GM21526 (cell line): Measurements from ENCODE around the gene STMP1.
"Not testable (repeated sequence)": the region's sequence is repeated elsewhere in the genome, so short reads cannot be mapped to it uniquely, and the experiment has no call there.

Experiments used
- ATAC-seq: cut with Tn5 transposase; IDR thresholded peaks from one replicate; pipeline ENCODE4 v1.9.1; 2021; ENCODE audit warnings: moderate library complexity; ENCODE audit not compliant: unreplicated experiment, low FRiP score

The STMP1 gene

DNA sequence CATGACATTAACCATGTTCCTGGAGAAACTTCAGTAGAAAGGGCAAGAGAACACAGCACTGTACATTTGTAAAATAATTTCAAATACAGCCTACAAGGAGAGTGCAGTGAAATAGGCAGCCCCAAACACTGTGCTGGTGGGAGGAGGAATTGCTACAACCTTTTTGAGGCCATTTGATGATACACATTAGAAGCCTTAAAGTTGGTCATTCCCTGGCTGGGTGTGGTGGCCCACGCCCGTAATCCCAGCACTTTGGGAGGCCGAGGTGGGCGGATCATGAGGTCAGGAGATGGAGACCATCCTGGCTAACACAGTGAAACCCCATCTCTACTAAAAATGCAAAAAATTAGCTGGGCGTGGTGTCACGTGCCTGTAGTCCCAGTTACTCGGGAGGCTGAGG, 30.3 kb downstream of the STMP1 start:
- ATAC-seq: not testable (repeated sequence)

DNA sequence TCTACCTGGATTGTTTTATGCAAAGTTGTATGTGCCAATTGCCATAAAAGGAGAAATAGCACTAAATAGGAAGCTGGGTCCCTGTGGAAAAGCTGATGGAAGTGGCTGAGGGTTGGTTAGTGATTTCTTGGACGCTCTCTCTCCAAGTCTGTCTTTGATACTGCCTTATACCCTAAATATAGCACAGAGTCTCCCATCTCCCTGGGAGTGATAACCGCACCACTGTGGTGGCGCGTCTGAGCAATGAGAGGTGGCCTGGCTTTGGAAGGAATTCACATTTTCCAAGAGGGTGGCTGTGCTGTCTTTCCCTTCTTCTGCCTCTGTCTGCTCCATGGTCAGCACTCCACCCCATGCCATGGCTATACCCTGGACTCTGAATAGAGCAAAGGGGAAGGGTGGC, 31.2 kb downstream of the STMP1 start:
- ATAC-seq: no peak

- no peak for ATAC-seq
Measured at GRCh38 chr7:135697276-135698049, 35.1 kb downstream of the STMP1 start.

DNA sequence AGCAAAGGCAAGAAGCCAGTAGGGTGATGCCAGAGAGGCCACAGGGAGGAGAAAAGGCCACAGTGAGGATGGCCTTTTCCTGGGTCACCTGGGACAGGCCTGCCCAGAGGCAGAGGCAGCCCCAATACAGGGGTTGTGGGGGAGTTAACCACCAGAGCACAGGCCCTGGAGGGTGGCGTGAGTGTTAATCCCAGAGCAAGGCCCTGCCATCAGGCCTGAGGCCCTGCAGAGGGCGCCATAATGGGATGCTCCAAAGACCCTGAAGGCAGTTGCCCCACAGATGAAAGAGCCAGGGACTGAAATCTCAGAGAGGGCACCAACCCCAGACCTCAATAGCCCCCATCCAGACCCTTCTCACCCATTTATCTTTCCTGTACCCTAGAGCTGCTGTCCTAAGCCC, 41.8 kb downstream of the STMP1 start:
- no peak for ATAC-seq

GRCh38 chr7:135704698-135705097, 42.4 kb downstream of the STMP1 start:
- no peak for ATAC-seq

DNA sequence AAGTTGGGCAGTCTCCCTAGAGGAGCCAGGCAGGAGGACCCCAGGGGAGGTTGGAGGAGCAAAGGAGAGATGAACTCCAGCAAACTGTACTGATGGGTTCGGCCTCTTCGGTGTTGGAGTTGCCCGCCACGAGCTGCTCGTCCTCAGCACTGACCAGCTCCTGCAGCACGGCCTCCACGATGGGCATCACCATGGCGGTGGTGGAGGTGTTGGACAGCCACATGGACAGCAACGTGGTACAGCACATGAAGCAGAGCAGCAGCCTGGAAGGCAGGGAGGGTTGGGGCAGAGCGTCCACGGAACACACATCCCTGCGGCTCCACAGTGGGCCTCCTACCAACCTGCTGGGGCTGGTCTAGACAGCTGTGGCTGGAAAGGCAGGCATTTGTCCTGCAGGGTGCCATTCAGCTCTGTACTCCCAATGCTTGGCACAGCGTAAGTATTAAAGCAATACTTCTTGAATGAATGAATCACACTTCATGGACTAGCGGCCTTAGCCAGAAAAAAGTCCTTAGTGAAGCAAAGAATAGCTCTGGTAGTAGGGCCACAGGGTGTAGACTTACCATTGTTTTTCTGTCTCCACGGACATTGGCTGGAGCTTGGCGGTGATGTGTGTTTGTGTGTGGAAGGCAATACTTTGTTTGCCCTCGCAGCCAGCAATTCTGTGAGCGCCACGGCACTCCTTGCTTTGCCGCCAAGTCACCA, 43.9 kb downstream of the STMP1 start:
- ATAC-seq: no peak

DNA sequence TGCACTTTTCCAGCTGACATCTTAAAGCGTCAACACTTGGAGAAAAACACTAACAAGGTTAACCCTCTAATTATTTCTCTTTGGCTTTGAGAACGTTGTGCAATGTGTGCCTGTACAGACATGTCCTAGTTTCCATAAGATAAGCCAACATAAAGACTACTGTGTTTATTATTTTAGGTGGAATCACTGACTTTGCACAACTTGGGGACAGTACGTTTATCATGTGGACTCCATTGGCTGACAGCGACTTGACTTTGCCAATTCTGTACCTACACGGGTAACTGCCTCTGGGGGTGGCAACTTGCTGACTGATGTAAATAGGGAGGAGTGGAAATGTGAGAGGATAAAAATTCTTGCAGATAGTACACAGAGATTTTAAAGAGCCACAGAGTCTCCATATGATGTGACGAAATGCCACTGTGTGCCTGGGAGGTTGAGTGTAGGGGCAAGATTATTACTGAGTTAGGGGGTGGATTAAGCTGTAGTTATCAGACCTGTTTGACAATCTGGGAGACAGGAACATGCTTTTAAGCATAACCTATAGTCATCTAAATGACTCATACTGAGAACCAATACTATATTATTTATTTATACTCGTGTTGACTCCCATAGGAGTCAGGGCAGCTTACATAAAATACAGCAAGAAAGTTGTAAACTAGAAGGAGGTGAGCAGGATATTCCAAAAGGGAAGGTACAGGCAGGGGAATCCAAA, 44.7 kb downstream of the STMP1 start:
- no peak for ATAC-seq

GRCh38 chr7:135707570-135707966, 45.3 kb downstream of the STMP1 start:
- ATAC-seq: no peak

- no peak for ATAC-seq
Measured at GRCh38 chr7:135708041-135708440, 45.7 kb downstream of the STMP1 start.

DNA sequence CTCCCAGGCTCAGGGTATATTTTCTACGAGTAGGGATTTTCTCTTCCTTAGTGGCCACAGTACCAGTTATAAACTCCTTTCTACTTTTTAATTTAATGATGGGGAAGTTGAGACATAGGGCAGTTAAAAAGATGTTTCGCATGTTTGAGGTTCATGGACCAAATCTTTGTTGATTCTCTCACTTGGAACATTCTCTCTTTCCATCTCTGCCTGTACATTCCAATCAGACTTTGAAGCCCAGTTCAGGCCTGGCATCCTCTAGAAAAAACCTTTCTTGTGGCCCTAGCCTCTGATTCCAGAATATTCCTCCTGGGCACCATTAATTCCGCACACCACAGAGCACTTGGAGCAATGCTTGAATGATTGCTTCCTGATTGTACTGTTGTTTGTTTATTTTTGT, 47.2 kb downstream of the STMP1 start:
- no peak for ATAC-seq

GRCh38 chr7:135710417-135711138, 48.3 kb downstream of the STMP1 start:
- ATAC-seq: peak; percentile 48

- ATAC-seq: no peak
Measured at GRCh38 chr7:135711139-135711469, 48.8 kb downstream of the STMP1 start.

GRCh38 chr7:135712182-135712782, 50.0 kb downstream of the STMP1 start:
- ATAC-seq: no peak

- ATAC-seq: no peak
Measured at GRCh38 chr7:135712796-135713195, 50.5 kb downstream of the STMP1 start.

GRCh38 chr7:135713836-135714470, 51.6 kb downstream of the STMP1 start:
- no peak for ATAC-seq

GRCh38 chr7:135714534-135715009, 52.3 kb downstream of the STMP1 start:
- ATAC-seq: no peak

GRCh38 chr7:135715055-135715522, 52.8 kb downstream of the STMP1 start:
- ATAC-seq: no peak

- no peak for ATAC-seq
Measured at GRCh38 chr7:135715673-135716072, 53.4 kb downstream of the STMP1 start.

GRCh38 chr7:135716677-135717238, 54.4 kb downstream of the STMP1 start:
- no peak for ATAC-seq
